GM23248 (cell line): ENCODE measurements around the gene PAPLN.

Source experiments
- EZH2 ChIP-seq: fragments of 200-600 bp; sonication (generic); IDR thresholded peaks from 2 replicates; pipeline ENCODE4 v1.6.1; 2018; ENCODE audit warnings: antibody characterized with exemption, mild to moderate bottlenecking; ENCODE audit not compliant: insufficient read depth, poor library complexity, severe bottlenecking
- EZH2phosphoT487 ChIP-seq: fragments of 200-600 bp; sonication (generic); IDR thresholded peaks from 2 replicates; pipeline ENCODE4 v1.6.1; 2018; ENCODE audit warnings: antibody characterized with exemption, moderate library complexity, mild to moderate bottlenecking, low read depth; ENCODE audit not compliant: insufficient read depth

DNA sequence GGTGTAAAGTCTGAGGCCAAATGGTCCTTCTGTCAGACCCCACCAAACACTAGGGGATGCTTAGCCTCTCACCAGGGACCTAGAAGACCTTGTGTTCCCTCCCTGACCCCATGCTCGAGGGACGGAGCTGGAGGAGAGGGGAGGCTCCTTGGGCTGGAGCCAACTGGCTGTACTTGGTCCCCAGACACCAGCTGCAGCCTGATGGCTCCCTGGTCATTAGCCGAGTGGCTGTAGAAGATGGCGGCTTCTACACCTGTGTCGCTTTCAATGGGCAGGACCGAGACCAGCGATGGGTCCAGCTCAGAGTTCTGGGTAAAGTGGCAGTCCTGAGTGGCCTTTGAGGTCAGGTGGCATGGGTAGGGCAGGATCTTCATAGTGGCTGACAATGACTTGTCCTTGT lies 29.0 kb downstream of the PAPLN start:
- TF ChIP-seq EZH2 (no peak), EZH2phosphoT487 (no peak)
